Measurements from ENCODE around the gene BPI.
"Not testable (repeated sequence)": the region's sequence is repeated elsewhere in the genome, so short reads cannot be mapped to it uniquely, and the experiment has no call there.

Gene BPI

GRCh38 chr20:38331814-38332213, 27.9 kb downstream of the BPI start:
- no peak for DNase-seq (ENCODE audit: low read depth in 1 of 2, low spot score in 1 of 2)

DNA sequence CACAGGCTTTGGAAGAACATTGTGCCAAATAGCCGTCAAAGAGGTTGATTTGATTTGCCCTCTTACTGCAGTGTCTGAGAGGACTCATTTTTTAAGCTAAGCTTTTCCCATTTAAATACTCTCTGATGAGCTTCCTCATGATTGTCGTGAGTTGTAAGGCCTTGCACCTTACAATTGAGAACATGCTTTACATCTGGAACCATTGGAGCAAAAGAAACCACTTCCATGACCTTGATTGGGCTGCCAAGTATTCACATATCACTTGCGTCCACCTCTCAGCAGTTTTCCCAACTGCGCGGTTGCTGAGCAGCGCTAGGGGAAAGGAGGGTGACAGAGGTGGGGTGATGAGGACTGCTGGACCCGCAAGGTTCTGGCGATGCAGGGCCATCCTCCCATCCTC, 30.1 kb downstream of the BPI start:
- no peak for DNase-seq (ENCODE audit: low read depth in 1 of 2, low spot score in 1 of 2)

GRCh38 chr20:38336726-38337125, 32.8 kb downstream of the BPI start:
- DNase-seq (ENCODE audit: low read depth in 1 of 2, low spot score in 1 of 2), result no peak

DNA sequence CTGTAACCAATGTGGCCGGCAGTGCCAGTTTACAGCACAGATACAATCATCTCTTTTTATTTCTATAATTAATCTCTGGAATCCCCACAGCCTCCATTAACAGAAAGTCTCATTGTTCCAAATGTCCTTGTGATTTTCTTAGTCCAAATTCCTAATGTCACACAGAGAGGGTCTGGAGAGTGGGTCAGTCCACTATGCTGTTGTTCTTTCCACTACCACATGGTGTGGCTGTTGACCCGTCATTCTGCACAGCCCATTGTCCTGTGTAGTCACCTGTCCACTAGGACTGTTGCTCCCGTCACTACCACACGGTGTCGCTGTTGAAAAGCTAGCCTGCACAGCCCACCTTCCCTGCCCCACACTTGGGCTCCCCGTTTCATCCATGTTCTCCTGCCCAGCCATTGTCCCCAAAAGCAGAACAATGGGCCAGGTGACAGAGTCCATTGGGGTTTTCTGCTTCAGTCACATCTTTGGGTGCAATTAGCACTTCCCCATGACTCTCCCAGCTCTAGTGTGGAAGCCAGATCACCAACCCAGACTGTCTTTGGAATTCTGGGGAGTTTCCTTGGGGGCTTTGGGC, 33.7 kb downstream of the BPI start:
- no peak for DNase-seq (ENCODE audit: low read depth in 1 of 2, low spot score in 1 of 2)

DNA sequence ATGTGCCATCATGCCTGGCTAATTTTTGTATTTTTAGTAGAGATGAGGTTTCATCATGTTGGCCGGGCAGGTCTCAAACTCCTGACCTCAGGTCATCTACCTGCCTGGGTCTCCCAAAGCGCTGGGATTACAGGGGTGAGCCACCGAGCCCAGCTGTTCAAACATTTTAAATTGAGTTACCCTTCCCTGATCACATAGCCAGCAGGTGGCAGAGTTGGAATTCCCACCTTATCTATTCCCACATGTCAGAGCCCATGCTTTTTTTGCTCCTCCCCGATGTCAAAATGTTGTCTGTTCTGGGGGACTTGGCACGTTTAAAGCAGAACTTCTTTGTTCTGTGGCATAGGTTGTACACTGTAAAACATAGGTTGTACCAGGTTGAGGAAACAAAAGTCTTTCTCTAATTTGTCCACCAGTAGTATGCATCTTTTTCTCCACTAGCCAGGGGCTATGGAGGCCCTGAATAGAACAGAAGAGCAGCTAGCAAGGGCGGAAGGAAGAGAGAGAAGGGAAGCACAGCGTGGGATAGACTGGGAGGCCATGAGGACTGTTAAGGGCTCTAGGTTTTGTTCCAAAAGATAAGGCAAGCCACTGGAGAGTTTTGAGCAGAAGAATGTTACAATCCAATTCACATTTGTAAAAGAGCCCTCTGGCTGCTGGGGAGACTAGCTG, 35.0 kb downstream of the BPI start:
- DNase-seq (ENCODE audit: low read depth in 1 of 2, low spot score in 1 of 2), result no peak

DNA sequence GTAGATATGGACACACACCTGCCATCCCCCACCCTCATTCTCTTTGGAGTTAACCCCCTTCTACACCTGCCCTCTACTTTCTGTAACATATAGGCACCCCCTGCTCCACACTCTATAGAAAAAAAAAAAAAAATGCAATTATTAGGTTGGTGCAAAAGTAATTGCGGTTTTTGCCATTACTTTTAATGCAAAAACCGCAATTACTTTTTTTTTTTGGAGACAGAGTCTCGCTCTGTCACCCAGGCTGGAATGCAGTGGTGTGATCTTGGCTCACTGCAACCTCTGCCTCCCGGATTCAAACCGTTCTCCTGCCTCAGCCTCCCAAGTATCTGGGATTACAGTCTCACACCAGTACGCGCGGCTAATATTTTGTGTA, 35.6 kb downstream of the BPI start:
- not testable (repeated sequence) for DNase-seq (ENCODE audit: low read depth in 1 of 2, low spot score in 1 of 2)

- no peak for DNase-seq (ENCODE audit: low read depth in 1 of 2, low spot score in 1 of 2)
These were observed 36.0 kb downstream of the BPI start for GRCh38 chr20:38339997-38340396.

GRCh38 chr20:38340693-38341092, 36.7 kb downstream of the BPI start:
- DNase-seq (ENCODE audit: low read depth in 1 of 2, low spot score in 1 of 2), result no peak

- DNase-seq (ENCODE audit: low read depth in 1 of 2, low spot score in 1 of 2), result no peak
These were observed 38.3 kb downstream of the BPI start for GRCh38 chr20:38342216-38342615.

DNA sequence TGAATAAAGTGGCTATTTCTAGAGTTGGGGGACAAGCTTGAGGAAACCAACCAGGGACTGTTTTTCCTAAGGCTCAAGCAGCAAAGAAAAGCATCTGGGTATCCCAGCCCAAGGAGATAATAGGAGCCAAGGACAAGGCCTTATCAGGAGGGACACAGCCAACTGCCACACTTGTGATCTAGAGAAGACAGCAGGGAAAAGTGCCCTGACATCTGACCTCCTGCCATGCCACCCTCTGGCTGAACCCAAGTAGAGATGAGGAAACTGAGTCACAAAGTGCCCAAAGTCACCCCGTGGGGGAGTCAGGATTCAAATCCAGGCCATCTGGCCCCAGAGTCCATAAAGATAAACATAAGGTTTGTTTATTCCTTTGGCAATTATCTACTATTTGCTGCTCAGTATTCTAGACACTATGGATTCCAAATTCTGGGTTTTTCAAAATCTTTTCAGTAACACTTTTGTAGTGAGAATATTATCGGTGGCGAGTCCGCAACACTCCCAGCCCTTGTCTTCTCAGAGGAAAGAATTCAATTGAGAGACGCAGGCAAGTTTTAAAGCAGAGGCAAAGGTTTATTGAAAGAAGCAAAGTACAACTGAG, 38.9 kb downstream of the BPI start:
- DNase-seq (ENCODE audit: low read depth in 1 of 2, low spot score in 1 of 2), result no peak

- no peak for DNase-seq (ENCODE audit: low read depth in 1 of 2, low spot score in 1 of 2)
These were observed 39.6 kb downstream of the BPI start for GRCh38 chr20:38343311-38344106.

DNA sequence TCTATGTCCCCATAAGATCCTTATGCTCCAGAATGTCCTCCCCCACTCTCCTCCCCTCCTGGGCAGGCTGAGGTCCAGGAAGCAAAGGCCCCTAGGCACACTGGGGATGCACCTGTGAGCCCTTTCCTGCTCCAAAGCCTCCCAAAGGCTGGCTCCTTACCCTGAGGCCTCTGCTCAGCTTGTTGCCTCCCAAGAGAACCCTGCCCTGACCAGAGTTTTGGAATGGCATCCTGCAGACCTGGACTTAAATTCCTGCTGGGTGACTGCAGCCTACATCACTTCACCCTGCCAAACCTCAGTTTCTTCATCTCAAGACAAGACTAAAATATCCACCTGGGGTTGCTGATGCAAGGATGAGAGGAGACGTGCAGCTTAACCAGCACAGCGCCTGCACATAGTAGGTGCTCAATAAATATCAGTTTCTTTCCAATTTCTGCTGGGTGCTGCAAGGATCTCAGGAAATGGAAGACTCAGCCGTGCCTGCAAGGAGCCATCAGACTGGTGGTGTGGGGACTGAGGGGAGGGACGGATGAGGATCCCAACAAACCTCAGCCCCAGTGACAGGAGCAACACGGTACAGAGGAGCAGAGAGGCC, 40.2 kb downstream of the BPI start:
- no peak for DNase-seq (ENCODE audit: low read depth in 1 of 2, low spot score in 1 of 2)

- no peak for DNase-seq (ENCODE audit: low read depth in 1 of 2, low spot score in 1 of 2)
These were observed 41.7 kb downstream of the BPI start for GRCh38 chr20:38345643-38346042.

- no peak for DNase-seq (ENCODE audit: low read depth in 1 of 2, low spot score in 1 of 2)
These were observed 42.3 kb downstream of the BPI start, which contains the start of gene LBP for GRCh38 chr20:38346247-38346651. LBP (plus strand) TSS chr20:38346482; CDS start chr20:38346517, 35 bp downstream.

DNA sequence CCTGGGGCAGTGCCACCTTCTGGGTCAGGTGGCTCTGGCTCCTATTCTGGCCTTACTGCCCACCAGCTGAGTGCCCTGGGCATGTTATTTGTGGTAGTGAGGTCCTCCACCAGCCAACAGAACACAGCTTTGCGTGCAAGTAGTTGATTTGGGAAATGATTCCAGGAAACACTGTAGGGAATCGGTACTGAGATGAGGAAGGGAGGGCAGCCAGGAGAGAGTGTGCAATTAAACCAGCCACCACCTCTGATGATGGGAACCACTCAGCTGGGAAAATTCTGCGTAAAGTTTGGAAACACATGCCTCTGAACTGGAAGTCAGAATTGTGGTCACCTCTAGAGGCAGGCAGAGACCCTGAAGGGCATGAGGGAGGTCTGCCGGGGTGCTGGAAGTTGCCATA, 42.8 kb downstream of the BPI start:
- DNase-seq (ENCODE audit: low read depth in 1 of 2, low spot score in 1 of 2), result no peak

- DNase-seq (ENCODE audit: low read depth in 1 of 2, low spot score in 1 of 2), result no peak
These were observed 45.9 kb downstream of the BPI start for GRCh38 chr20:38349856-38350255.

GRCh38 chr20:38350879-38351775, 47.2 kb downstream of the BPI start:
- no peak for DNase-seq (ENCODE audit: low read depth in 1 of 2, low spot score in 1 of 2)

GRCh38 chr20:38353316-38353715, 49.4 kb downstream of the BPI start:
- no peak for DNase-seq (ENCODE audit: low read depth in 1 of 2, low spot score in 1 of 2)

DNA sequence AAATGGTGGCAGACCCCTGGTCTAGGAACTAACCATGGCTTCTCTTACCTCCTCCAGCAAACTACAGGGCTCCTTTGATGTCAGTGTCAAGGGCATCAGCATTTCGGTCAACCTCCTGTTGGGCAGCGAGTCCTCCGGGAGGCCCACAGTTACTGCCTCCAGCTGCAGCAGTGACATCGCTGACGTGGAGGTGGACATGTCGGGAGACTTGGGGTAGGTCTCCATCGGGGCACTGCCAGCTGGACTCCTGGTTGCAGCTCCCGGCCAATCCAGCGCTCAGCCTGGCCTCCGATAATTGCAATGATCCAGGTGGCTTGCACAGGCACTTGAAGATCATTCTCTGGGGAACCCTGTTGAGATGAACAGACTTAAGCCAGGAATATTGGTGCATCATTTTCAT, 50.3 kb downstream of the BPI start:
- no peak for DNase-seq (ENCODE audit: low read depth in 1 of 2, low spot score in 1 of 2)

DNA sequence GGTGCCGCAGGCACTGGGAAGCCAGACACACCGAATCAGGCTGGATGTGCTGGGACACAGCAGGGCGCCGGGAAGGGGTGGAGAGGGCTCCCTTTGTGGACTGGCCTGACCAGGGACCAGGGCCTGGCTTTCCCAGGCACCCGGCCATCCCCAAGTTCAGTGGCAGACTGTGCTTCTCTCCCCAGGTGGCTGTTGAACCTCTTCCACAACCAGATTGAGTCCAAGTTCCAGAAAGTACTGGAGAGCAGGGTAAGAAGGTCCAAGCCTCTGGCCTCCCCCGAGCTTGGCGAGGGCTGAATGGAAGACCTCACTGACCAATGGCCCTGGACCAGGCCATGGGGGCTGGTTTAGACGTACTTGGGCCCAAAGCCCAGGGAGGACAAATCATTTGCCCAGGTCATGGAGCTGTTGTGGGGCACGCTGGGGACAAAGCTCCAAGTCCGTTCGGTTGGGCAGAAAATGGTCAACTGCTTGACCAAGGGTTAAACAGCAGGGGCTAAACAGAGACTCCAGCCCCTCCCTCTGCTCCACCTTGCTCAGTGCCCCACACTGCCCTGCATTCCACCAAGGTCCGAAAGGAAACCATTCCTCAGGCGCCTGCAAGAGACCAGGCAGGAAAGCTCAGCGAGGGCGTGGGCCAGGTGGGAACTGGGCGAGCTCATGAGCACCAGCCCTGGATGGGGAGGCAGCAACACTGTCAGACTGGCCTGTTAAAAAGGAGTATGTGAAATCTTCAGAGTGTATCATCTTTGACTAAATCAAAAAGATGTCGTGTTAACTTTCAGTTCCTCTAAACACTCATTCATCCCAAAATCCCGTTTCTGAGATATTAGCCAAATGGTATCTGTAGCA, 51.4 kb downstream of the BPI start:
- no peak for DNase-seq (ENCODE audit: low read depth in 1 of 2, low spot score in 1 of 2)
